Suprapubic skin (tissue), 4 donors: ENCODE data around the gene B3GLCT. TPM values are rescaled to one million over a fixed set of nuclear protein-coding genes. Genes with fewer than 3 reads are reported as not detected.

ENCODE experiments used
- DNase-seq, 2 donors: peaks; one replicate each; pipeline ENCODE4 v3.0.0-alpha.2; 2019; ENCODE audit warnings: low spot score in 2 of 2
- H3K27ac ChIP-seq: fragments of 200-600 bp; sonication (generic); one replicate; pipeline ENCODE4 v1.5.1; 2019
- H3K27me3 ChIP-seq: fragments of 200-600 bp; sonication (generic); one replicate; pipeline ENCODE4 v1.5.1; 2019
- H3K36me3 ChIP-seq: fragments of 200-600 bp; sonication (generic); one replicate; pipeline ENCODE4 v1.5.1; 2019
- H3K4me1 ChIP-seq: fragments of 200-600 bp; sonication (generic); one replicate; pipeline ENCODE4 v1.5.1; 2019
- H3K4me3 ChIP-seq: fragments of 200-600 bp; sonication (generic); one replicate; pipeline ENCODE4 v1.5.1; 2019; ENCODE audit warnings: mild to moderate bottlenecking
- H3K9me3 ChIP-seq: fragments of 200-600 bp; sonication (generic); one replicate; pipeline ENCODE4 v1.5.1; 2019
- EP300 ChIP-seq: sonication (generic); formaldehyde crosslinking; IDR thresholded peaks from one replicate; pipeline ENCODE4 v1.6.1; 2017; ENCODE audit warnings: antibody characterized with exemption
- POLR2A ChIP-seq, 2 donors: fragments of 450-650 bp; IDR thresholded peaks; one replicate each; pipeline ENCODE4 v1.6.1; 2017; ENCODE audit warnings: antibody characterized with exemption in 2 of 2, mild to moderate bottlenecking in 2 of 2, moderate library complexity in 2 of 2
- POLR2AphosphoS5 ChIP-seq, 3 donors: sonication (generic); formaldehyde crosslinking; IDR thresholded peaks; one replicate each; pipeline ENCODE4 v1.6.1; 2017; ENCODE audit warnings: antibody characterized with exemption in 3 of 3
- WGBS: methylation state at CpG from one replicate; pipeline ENCODE4 v1.1.5; 2018; 5-methylcytosine and 5-hydroxymethylcytosine counted together
- total RNA-seq, 4 donors: library from RNA; depleted of rRNA; stranded (reverse); fragments of >200 nt; gene quantifications; one replicate each; pipeline ENCODE4 v1.1.0, GENCODE V29; 2016
- TF ChIP-seq, protein P1 (sequence below), 2 donors: fragments of 200-600 bp in 1 of 2; fragments of 450-650 bp in 1 of 2; sonication (generic) in 1 of 2; IDR thresholded peaks; one replicate each; pipeline ENCODE4 v1.5.1; 2016 to 2019; ENCODE audit warnings: antibody characterized with exemption in 2 of 2, mild to moderate bottlenecking in 1 of 2, moderate library complexity in 1 of 2

Gene B3GLCT
- total RNA-seq, 4 donors from 2014 or later: 3.0 to 6.5 (median 6.0) TPM

DNA sequence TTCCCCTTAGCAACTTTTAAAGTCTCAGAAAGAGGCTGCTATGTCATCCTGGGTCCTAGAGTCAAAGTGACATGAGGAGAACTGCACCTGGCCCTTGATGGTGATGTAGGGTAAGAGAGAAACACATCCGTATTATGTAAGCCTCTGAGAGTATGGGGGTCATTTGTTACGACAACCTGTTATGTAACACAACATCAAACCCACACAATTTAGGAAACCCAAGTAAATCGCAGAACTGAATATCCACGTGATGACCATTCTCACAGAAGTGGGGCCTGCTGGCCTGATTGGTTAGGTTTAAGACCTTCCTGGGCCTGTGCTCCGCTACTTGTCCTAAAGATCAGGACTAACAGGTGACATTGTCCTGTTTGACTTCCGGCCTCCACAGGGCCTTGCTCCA, 15.3 kb upstream of the B3GLCT start:
- 97% methylated on average over 6 of the region's 6 CpGs for WGBS
- TF ChIP-seq, protein P1, sequence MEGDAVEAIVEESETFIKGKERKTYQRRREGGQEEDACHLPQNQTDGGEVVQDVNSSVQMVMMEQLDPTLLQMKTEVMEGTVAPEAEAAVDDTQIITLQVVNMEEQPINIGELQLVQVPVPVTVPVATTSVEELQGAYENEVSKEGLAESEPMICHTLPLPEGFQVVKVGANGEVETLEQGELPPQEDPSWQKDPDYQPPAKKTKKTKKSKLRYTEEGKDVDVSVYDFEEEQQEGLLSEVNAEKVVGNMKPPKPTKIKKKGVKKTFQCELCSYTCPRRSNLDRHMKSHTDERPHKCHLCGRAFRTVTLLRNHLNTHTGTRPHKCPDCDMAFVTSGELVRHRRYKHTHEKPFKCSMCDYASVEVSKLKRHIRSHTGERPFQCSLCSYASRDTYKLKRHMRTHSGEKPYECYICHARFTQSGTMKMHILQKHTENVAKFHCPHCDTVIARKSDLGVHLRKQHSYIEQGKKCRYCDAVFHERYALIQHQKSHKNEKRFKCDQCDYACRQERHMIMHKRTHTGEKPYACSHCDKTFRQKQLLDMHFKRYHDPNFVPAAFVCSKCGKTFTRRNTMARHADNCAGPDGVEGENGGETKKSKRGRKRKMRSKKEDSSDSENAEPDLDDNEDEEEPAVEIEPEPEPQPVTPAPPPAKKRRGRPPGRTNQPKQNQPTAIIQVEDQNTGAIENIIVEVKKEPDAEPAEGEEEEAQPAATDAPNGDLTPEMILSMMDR (IDR thresholded peaks at IDR 0.05): no peak
- TF ChIP-seq POLR2AphosphoS5 (IDR thresholded peaks at IDR 0.05) (no peak), POLR2A (IDR thresholded peaks at IDR 0.05) (no peak), EP300 (no peak)
- Histone ChIP-seq H3K9me3 (no peaks in the 10 kb centered on the region), H3K27me3 (no peaks in the 10 kb centered on the region), H3K27ac (no peak overlapping the region), H3K4me3 (no peak overlapping the region), H3K4me1 (no peaks in the 10 kb centered on the region), H3K36me3 (no peaks in the 10 kb centered on the region)
- DNase-seq: no peak

DNA sequence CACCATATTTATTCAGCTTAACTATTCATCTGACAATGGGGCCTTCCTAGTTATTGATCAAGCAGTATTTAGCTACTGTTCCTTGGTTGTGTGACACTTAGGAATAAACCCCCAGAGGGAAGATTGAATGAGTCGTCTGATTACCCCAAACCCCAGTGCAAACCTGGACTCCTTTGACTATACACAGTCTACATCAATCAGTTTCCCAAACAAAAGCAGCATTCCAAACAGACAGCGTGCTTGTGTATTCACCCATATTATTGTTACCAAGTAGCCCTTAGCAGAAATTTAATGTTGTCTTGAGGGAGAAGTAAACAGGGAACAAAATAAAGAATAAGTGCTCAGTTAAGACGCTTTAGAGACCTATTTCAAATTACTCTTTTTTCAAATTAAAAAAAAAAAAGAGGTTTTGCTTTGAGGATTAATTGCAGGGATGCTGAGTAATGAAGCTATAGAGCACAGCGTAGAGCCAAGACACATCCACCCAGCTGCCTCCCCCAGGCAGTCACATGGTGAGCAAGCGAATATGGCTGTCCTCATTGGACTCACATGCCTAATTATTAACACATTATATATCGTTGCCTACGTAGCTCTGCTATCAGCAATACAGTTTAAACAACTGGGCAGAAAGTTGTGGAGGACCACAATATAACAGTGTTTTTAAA, 14.7 kb upstream of the B3GLCT start:
- WGBS: 41% methylated on average over 7 of the region's 7 CpGs
- no peak for DNase-seq
- Histone ChIP-seq H3K9me3 (no peaks in the 10 kb centered on the region), H3K27me3 (no peaks in the 10 kb centered on the region), H3K4me3 (no peak overlapping the region), H3K36me3 (no peaks in the 10 kb centered on the region), H3K27ac (no peak overlapping the region), H3K4me1 (no peaks in the 10 kb centered on the region)
- no peak for TF ChIP-seq EP300
- no peak for TF ChIP-seq POLR2A (IDR thresholded peaks at IDR 0.05)
- TF ChIP-seq, protein P1 (IDR thresholded peaks at IDR 0.05): no peak
- TF ChIP-seq POLR2AphosphoS5 (IDR thresholded peaks at IDR 0.05): no peak

DNA sequence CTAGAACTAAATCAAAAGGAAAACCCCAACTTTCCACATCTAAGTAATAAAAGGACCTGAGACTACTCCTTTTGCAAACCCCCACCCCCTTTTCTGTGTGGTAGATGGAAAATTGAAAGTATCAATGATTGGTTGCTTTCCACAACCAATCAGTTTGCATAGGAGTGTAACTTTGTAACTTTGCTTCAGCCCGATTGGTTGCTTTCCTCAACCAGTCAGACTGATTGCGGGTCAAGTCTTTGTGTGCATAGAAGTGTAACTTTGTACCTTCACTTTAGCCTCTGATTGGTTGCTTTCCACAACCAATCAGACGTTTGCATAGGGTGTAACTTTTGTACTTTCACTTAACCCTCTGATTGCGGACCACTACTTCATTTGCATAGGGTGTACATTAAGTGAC, 8.0 kb upstream of the B3GLCT start:
- no peak overlapping the region for H3K27ac ChIP-seq
- WGBS: 84% methylated on average over 4 of the region's 4 CpGs
- H3K4me3 ChIP-seq: no peak overlapping the region
- no peaks in the 10 kb centered on the region for H3K36me3 ChIP-seq
- no peaks in the 10 kb centered on the region for H3K9me3 ChIP-seq
- TF ChIP-seq, protein P1 (IDR thresholded peaks at IDR 0.05): no peak
- TF ChIP-seq POLR2A (IDR thresholded peaks at IDR 0.05): no peak
- TF ChIP-seq POLR2AphosphoS5 (IDR thresholded peaks at IDR 0.05): no peak
- TF ChIP-seq EP300: no peak
- H3K4me1 ChIP-seq: no peaks in the 10 kb centered on the region
- no peaks in the 10 kb centered on the region for H3K27me3 ChIP-seq
- DNase-seq: no peak

DNA sequence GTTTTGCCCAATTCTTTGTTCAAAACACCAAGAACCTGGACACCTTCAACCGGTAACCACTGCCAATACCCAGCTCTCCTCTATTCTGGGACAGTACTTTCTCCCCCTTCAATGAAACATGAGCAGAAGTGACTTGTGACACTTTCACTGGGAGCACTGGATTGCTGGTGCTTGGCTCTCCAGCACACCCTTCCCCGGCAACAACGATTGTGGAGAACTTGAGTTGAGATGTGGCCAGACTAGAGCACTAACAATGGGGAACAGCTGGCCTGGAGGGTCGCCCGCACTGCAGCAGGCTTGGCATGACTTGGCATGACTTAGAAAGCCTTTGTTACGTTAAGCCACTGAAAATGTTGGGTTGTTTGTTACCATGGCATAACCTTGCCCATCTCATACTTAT, 7.5 kb upstream of the B3GLCT start:
- Histone ChIP-seq H3K4me3 (no peak overlapping the region), H3K4me1 (no peaks in the 10 kb centered on the region), H3K27me3 (no peaks in the 10 kb centered on the region), H3K9me3 (no peaks in the 10 kb centered on the region), H3K27ac (no peak overlapping the region), H3K36me3 (no peaks in the 10 kb centered on the region)
- TF ChIP-seq POLR2A (IDR thresholded peaks at IDR 0.05) (no peak), POLR2AphosphoS5 (IDR thresholded peaks at IDR 0.05) (no peak), EP300 (no peak)
- TF ChIP-seq, protein P1 (IDR thresholded peaks at IDR 0.05): no peak
- DNase-seq: no peak
- 60% methylated on average over 6 of the region's 6 CpGs for WGBS

DNA sequence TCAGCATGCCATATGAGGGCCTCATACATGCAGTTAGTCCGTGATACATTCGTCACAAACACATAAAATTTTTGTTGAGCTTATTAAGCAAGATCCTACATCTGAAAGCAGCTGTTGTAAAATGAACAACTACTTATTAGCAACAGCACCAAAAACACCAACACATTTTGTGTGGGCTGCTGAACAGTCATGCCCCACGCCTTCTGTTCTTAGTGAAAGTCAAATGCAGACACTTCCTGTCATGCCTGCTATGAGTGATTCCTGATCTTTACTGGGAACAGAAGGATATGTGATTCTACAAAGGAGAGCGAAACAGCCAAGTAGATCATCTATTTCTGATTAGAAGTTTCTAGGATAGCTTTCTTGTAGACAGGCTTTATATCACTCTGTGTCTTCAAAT, 4.2 kb upstream of the B3GLCT start:
- H3K4me1 ChIP-seq: peaks cover 9% of the 10 kb centered on the region

More for the DNA sequence above, 4.2 kb upstream of the B3GLCT start:
- DNase-seq: no peak
- Histone ChIP-seq H3K9me3 (no peaks in the 10 kb centered on the region), H3K36me3 (no peaks in the 10 kb centered on the region), H3K27ac (no peak overlapping the region), H3K4me3 (no peak overlapping the region), H3K27me3 (no peaks in the 10 kb centered on the region)
- TF ChIP-seq POLR2AphosphoS5 (IDR thresholded peaks at IDR 0.05): no peak
- no peak for TF ChIP-seq POLR2A (IDR thresholded peaks at IDR 0.05)
- TF ChIP-seq, protein P1 (IDR thresholded peaks at IDR 0.05): no peak
- no peak for TF ChIP-seq EP300
- 94% methylated on average over 4 of the region's 4 CpGs for WGBS
